ENCODE data around the gene NAA38.

Gene NAA38, protein sequence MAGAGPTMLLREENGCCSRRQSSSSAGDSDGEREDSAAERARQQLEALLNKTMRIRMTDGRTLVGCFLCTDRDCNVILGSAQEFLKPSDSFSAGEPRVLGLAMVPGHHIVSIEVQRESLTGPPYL

DNA sequence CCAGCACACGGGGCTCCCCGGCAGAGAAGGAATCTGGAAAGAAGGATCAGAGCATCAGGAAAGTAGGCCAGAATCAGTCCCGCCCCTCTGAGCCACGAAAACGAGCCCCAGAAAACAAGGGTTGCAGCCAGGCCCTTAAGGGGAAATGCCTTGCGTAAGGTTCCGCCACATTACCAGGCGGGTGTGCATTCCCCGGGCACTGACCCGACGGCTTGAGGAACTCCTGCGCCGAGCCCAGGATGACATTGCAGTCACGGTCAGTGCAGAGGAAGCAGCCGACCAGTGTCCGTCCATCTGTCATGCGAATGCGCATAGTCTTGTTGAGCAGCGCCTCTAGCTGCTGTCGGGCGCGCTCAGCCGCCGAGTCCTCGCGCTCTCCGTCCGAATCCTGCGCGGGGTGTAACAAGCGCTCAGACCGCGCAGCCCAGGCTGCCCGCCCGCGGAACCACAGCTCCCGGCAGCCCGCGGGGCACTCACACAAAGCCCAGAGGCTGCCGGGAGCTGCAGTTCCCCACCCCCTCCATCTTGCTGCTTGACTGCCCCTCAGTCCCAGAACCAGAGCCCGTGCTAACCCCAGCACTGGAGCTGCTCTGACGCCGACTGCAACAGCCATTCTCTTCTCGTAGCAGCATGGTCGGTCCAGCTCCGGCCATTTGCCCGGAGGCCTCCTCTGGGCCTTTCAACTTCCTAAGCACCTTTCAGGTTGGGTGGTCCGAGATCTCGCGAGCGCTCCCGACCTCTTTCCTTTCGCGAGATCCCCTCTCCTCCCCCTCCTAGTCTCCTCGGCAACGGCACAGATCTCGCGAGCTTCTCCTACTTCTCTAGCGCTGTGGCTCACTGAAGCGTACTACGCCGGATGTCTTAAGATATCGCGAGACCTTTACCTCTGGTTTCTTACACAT, at the start of gene NAA38:
Gene NAA38, minus strand, starts transcription at position 749 of the 902 bp plus-strand sequence. Its CDS starts 96 bp downstream, at position 653.
- peak; percentile 99 for DNase-seq (ENCODE audit: low read depth in 2 of 2)

DNA sequence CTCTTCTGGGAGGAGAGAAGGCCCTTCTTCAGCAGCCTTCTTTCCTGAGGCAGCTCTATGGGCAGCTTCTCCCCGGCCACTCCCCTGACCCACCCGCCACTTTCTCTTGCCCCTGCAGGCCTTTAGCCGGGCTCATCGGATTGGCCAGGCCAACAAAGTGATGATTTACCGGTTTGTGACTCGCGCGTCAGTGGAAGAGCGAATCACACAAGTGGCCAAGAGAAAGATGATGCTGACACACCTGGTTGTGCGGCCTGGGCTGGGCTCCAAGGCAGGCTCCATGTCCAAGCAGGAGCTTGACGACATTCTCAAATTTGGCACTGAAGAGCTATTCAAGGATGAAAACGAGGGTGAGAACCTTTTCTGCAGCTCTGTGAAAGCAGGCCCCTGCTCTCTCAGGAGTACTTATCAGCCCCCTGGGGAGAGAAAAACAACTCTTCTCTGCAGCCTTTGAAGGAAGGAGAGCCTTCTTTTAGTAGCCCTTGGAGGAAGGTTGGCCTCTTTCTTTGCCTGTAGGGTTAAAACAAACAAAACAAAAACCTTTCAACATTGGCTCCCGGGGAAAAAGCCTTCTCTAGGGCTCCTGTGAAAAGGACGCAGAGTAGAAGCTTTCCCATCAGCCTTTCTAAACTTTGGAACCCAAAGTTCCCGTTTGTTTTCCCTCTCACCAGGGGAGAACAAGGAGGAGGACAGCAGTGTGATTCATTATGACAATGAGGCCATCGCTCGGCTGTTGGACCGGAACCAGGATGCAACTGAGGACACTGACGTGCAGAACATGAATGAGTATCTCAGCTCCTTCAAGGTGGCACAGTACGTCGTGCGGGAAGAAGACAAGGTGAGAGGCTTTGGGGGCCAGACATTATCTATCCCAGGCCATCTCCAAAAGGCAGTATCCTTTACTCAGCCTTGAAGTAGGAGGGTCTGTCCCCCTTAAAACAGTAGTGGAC, 46.1 kb upstream of the NAA38 start:
- DNase-seq (ENCODE audit: low read depth in 2 of 2) = no peak

DNA sequence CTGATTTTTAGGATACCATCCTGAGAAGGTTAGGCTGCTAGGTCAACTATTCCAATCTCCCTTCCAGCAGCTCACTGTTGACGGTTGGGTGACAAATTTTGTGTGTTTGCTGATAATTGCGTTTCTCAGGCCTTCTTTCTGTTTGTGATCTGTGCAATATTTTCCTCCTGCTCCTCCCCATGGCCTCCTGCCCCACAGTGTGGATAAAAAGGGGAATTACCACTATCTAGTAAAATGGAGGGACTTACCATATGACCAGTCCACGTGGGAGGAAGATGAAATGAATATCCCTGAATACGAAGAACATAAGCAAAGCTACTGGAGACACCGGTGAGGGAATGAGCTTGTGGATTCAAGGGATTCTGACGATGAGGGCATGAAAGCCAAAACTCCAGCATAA, 40.4 kb upstream of the NAA38 start:
- no peak for DNase-seq (ENCODE audit: low read depth in 2 of 2)

DNA sequence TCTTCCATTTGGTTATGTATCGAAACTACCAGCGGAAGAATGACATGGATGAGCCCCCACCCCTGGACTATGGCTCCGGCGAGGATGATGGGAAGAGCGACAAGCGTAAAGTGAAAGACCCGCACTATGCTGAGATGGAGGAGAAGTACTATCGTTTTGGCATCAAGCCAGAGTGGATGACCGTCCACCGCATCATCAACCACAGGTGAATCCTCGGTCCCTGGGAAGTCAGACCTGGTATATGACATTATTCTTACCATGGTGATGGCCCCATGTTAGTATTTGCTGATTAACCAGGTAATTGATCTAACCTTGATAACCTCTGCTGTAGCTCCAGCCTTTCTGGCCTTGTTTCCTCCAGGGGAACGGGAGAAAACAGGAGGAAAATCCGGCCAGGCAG, 39.7 kb upstream of the NAA38 start:
- no peak for DNase-seq (ENCODE audit: low read depth in 2 of 2)

DNA sequence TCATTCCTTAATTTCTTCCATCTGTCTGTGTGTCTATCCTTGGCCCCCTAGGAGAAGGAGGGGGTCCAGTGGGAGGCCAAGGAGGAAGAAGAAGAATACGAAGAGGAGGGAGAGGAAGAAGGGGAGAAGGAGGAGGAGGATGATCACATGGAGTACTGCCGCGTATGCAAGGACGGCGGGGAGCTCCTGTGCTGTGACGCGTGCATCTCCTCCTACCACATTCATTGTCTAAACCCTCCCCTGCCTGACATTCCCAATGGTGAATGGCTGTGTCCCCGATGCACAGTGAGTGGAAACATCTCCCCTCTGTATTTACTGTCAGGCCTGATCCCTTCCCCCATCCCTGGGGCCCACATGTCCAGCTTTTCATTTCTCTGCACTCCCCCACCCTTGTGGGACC, 37.5 kb upstream of the NAA38 start:
- DNase-seq (ENCODE audit: low read depth in 2 of 2) = no peak

DNA sequence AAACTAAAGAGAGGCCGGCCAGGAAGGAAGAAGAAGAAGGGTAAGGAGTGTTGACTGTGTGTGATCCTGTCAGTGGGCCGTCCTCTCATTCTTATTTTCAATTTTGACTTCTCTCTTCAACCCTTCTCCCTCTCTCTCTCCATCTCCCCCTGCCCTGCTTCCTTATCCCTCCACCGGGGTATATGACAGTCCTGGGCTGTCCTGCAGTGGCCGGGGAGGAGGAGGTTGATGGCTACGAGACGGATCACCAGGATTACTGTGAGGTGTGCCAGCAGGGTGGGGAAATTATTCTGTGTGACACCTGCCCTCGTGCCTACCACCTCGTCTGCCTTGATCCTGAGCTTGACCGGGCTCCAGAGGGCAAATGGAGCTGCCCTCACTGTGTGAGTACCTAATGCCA, 36.9 kb upstream of the NAA38 start:
- no peak for DNase-seq (ENCODE audit: low read depth in 2 of 2)

DNA sequence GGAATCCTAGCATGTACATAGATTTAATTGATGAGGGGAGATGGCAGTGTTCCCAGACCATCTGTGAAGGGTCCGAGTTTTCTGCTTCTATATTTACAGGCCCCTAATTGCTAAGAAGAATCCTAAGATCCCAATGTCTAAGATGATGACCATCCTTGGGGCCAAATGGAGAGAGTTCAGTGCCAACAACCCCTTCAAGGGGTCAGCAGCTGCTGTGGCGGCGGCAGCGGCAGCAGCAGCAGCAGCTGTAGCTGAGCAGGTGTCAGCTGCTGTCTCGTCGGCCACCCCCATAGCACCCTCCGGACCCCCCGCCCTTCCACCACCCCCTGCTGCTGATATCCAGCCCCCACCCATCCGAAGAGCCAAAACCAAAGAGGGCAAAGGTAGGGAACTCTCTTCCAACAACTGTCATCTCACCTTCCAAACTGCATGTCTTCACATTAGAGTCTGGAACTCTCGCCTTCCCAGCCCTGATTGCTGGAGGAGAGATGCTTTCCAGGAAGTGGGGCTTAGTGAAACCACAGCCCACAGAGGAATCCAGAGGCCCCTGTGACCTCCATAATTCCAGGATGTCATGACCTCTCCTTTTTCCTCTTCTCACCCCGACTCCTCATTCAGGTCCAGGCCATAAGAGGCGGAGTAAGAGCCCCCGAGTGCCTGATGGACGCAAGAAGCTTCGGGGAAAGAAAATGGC, 36.0 kb upstream of the NAA38 start:
- no peak for DNase-seq (ENCODE audit: low read depth in 2 of 2)

DNA sequence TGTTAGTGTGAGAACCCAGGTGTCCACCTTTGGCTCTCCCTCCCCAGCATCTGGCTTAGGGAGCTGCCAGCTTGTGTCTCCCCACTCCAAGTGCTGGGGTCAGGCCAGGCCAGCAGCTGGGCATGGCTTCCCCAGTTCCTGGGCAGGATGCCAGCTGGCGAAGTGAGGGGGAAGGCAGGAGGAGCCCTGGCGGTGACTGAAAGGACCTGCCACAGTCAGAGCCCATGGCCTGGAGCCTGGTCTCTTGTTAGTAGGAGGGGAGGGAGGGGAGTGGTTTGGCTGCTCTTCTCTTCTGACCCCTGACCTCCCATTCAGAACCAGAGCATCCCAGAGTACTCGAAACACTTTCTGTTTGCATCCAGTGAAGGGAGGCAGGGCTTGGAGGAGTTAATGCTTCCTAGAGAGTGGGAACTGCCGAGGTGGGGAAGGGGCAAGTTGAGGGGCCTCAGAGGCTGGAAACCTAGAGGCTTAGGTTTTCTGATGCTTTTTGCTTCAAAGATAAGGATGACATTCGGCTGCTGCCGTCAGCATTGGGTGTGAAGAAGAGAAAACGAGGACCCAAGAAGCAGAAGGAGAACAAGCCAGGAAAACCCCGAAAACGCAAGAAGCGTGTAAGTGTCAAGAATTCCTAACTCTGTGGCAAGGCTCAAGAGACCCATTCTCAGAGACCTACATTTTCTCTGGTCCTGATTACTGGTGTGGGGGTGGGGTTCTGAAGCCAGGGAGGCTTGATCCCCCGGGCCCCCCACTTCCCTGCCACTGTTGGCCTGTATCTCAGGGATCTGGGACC, 32.0 kb upstream of the NAA38 start:
- DNase-seq (ENCODE audit: low read depth in 2 of 2) = peak; percentile 48 to 61

DNA sequence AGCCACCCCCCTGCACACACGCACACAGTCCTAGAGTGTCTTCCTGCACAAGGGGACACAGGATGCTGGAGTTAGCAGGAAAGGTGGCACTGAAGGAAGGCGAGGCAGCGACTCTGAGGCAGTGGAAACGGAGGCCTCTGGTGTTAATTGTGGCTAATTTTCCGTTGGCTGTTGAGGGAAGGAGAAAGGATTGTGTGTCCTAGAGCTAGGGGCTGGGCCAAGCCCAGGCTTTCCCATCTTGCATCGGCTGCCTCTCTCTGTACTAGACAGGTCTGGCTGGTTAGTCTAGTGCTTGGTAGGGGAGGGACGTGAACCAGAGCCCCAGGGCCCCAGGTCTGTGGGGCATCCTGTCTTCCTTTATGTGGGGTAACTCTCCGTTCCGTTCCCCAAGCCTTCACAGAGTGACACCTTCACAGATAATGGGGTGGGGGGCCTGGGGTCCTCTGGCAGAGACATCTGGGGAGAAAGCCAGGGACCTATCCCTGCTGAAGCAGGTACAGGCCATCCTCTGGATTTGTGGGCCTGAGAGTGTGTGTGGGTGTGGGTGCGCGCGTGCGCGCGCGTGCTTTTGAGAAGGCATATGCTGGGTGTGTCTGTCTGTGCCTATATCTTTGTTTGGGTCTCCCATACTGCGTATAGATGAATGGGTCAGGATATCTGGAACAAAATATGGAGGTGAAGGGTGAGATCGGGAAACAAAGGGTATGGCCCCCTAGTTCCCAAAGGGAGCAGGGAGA, 31.0 kb upstream of the NAA38 start, which contains the start of gene CHD3:
Gene CHD3, plus strand, starts transcription at position 606 of the 737 bp plus-strand sequence. CDS start 212 bp downstream, outside the sequence.
- DNase-seq (ENCODE audit: low read depth in 2 of 2) = no peak

DNA sequence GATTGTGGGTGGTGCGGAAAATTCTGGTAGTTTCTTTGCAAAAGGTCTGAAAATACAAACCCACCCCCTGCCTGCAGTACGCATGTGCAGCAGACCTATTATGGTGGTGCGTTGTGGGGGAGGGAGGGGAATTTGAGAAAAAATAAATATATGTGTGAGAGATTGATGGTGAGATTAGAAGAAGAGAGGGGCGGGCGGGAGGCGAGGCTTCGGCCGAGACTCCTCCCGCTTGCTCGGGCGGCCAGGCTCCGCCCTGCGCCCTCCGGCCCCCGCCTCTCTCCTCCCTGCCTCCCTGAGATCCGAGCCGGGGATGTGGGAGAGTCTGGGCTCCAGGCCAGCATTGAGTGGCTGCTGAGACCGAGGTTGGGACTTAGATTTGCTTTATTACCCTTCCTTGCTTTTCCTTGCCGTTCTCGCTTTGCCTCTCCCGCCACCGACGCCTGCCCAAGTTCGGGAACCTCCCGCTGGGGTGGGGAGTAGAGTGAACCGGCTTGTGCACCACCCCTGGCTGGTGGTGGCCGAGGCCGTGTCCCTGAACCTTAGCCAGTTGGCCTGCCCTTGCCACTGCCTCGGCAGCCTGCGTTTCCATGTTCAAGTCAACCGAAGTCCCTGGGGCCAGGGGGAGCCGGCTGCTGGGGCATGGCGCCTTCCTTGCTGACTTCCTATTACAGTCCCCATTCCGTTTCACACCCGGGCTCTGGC, 30.3 kb upstream of the NAA38 start:
- DNase-seq (ENCODE audit: low read depth in 2 of 2) = peak in 1 of 2 experiments; percentile 99

DNA sequence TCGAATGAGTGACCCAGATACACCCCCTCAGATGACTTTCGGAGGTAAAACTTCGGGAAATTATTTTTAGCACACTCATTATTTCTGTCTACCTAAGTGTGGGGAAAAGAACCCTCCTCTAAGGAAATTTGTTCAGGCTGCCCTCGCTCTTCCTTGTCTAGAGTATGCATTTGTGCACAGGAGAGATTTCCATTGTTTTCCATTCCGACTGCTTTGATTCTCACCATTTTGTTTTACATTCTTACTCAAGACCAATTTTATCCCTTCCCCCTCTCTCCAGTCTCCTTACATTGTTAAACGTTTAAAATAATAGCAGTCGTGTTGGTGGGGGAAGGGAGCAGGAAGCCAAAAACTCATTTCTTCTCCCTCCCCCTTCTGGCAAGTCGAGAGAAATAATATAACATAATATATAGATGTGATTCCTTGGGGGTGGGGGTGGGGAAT, 29.7 kb upstream of the NAA38 start:
- peak in 1 of 2 experiments; percentile 99 for DNase-seq (ENCODE audit: low read depth in 2 of 2)

DNA sequence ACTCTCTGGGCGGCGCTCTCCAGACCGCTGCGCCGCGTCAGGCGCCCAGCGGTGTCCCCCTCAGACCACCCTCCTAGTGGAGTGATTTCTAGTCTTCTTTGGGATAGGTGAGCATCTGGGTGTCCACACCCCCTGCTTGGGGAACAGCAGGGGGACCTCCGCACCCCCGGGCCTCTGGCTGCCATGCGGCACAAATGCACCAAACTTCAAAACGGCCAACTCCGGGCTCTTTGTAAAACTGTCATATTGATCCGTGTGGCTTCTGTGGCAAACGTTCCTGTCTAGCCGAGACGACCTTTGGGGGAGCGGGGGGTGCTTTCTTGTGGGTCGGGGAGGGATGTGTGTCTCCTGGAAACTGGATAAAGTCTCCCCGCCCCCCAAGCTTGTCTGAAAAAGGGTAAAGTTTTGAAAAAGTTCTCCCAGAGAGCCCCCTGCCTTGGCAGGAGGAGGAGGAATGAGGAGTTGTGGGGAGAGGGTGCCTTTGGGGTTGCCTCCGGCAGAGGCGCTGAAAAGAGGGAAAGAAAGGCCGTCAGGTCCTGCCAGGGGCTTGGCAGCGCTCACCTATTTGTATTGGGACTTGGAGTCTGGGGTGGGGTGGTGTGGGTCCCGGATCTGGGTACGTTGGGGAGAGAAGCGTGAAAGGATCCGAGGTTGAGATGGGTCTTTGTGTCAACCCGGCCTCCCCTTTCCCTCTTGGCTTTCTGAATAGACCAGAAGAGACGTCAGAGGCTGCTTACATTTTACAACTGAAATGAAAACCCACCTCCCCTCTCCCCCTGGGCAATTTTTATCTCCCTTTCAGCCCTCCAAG, 29.1 kb upstream of the NAA38 start:
- no peak for DNase-seq (ENCODE audit: low read depth in 2 of 2)

DNA sequence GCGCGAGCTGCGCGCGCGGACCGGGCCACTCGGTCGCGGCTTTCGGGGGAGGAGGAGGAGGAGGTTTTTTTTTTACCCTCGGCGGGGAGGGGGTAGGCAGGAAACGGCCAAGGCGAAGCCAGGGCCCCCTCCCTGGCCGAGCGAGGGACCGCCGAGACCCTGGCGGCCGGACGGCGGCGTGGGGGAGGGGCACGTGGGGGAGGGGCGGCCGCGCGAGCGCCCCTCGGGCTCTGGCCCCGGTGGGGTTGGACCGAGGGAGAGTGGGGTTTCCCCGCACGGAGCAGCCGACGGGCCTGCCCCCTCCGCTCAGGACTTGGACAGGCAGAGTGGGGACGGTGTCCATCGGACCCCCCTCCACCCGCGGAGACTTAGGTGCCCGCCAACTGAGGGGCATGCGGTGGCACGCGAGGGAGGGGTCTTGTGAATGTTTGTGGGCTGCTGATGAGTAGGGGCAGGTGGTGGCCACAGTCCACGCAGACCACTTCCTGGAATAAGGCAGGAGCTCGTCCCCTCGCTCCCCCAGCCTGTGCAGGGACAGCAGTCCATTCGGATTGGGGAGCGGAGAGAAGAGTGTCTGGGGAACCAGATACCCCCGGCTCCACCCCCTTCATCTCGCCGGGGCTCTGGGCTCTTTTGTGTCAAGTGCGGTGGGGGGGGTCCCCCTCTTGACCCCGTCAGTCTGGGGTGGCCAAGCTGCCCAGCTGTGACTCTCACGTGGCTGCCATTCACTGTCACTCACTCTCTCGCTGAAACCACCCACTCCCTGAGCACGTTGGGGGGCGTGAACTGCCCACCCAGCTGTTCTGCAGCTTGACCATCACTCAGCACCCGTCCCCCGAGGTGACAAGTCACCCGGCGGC, 28.2 kb upstream of the NAA38 start:
- no peak for DNase-seq (ENCODE audit: low read depth in 2 of 2)

DNA sequence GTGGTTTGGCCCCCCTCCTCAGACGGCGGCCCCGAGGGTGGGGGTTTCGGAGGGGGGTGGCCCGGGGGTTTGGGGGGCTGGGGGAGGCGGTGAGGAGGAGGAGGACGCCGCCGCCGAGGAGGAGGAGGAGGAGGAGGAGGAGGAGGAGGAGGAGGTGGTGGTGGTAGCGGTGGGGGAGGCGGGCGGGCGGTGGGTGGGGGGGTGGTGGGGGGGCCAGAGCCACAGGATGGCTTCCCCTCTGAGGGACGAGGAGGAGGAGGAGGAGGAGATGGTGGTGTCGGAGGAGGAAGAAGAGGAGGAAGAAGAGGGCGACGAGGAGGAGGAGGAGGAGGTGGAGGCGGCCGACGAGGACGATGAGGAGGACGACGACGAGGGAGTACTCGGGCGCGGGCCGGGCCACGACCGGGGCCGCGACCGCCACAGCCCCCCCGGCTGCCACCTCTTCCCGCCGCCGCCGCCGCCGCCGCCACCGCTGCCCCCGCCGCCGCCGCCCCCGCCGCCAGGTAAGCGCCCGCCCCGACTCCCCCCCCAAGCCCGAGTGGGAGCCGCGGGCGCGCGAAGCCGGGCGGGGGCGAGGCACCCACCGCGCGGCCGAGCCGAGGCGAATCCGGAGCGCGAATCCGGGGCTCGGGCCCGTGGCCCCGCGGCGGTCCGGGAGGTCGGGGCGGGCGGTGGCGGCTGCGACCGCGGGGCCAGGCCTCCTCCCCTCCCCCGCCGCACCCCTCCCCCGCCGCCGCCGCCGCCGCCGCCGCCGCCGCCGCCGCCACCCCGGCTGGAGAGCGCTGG, 27.4 kb upstream of the NAA38 start:
- no peak for DNase-seq (ENCODE audit: low read depth in 2 of 2)

DNA sequence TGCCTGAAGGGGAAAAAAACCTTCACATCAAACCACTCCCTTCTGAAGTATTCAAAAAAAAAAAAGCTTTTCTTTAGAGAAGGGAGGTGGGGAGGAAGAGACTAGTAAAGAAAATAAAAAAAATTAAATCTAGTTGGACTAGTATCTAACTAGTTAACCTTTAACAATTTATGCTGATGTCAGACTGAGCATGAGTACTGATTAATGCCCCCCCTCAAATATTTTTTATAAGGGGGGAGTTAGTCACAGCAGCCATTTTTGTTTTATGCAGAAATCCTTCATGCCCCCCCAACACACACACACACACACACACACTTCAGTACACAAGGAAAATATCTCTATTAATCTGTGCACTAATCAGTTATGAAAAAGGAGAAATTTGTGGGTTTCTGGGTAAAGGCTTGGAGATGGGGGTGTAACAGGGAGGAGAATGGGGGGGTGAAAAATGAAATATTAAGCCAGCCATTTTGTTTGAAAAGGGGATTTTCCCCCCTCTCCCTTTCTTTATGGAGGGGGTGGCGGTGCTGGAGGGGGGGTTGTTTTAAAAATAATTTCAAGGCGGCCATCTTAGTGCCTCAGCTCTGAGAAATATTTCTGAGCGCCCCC, 26.5 kb upstream of the NAA38 start:
- DNase-seq (ENCODE audit: low read depth in 2 of 2) = peak in 1 of 2 experiments; percentile 33

DNA sequence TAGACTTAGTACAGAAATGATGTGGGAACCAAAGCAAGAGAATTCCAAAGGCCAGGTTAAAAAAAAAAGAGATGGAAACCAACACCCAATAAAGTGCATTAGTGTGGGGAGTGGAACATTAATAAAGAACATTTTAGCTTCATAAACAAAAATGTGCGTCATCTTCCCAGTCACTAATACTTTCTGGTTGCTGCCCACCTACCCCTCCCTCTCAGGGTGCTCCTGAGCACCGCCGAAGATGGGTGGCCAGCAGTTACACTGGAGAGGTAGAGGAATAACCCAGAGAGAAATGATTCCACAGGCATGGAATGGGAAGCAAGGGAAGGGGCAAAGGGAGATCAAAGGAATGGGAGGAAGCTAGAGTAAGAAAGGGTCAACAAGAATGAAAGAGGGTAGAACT, 25.3 kb upstream of the NAA38 start:
- no peak for DNase-seq (ENCODE audit: low read depth in 2 of 2)

Data from fibroblast of skin of left quadriceps (primary cell).